B cell (primary cell): ENCODE results near the gene RALGAPA2. TPM values are rescaled to one million over a fixed set of nuclear protein-coding genes. Genes with fewer than 3 reads are reported as not detected.
A peak's percentile ranks its signal among the peaks of the same experiment; 100 is the strongest.

ENCODE experiments used
- ATAC-seq: fragments of 200-7000 bp; cut with Tn5 transposase; one replicate; pipeline ENCODE4 v1.10.0; 2021; ENCODE audit warnings: low read depth, mild to moderate bottlenecking, moderate number of reproducible peaks, moderate library complexity
- CTCF ChIA-PET: fragments of 350-600 bp; sonication (Branson Sonifier 250); formaldehyde crosslinking; loops from one replicate; lab custom pipeline; 2021; ENCODE audit warnings: antibody characterized with exemption, inconsistent platforms; lab: Charles Lee
- POLR2A ChIA-PET: fragments of 350-600 bp; sonication (Branson Sonifier 250); formaldehyde crosslinking; loops from one replicate; lab custom pipeline; 2021; ENCODE audit warnings: antibody characterized with exemption; lab: Charles Lee
- DNase-seq: peaks from one replicate; pipeline ENCODE4 v3.0.0; 2013
- H2AFZ ChIP-seq: 2 replicates; pipeline ENCODE4 v1.6.1; 2012; ENCODE audit warnings: mild to moderate bottlenecking, low read depth, low read length; ENCODE audit not compliant: insufficient read depth, poor library complexity, severe bottlenecking
- H3K27ac ChIP-seq, 2 donors: 1 replicate in 1 of 2; 2 replicates in 1 of 2; pipeline ENCODE4 v1.5.1; 2012 to 2013; ENCODE audit warnings: low read length in 2 of 2, mild to moderate bottlenecking in 2 of 2, moderate library complexity in 1 of 2
- H3K27me3 ChIP-seq, 4 experiments: fragments of 200-600 bp in 1 of 4; sonication (generic) in 1 of 4; replicated peaks in 1 of 4; 1 replicate in 2 of 4; 2 replicates in 2 of 4; pipeline versions ENCODE4 v1.6.1 to v1.7.0; 2013 to 2016; ENCODE audit warnings: low read length in 3 of 4, mild to moderate bottlenecking in 2 of 4, mixed read lengths in 1 of 4, moderate library complexity in 1 of 4; ENCODE audit not compliant: insufficient read depth in 4 of 4, control insufficient read depth in 3 of 4; ENCODE audit errors: control extremely low read depth in 1 of 4
- H3K36me3 ChIP-seq, 2 experiments: replicated peaks in 1 of 2; 1 replicate in 1 of 2; 2 replicates in 1 of 2; pipeline versions ENCODE4 v1.6.1 to v1.7.1; 2013; ENCODE audit warnings: low read length in 1 of 2; ENCODE audit not compliant: insufficient read depth in 2 of 2, control insufficient read depth in 1 of 2; ENCODE audit errors: control extremely low read depth in 1 of 2, extremely low read depth in 1 of 2
- H3K4me1 ChIP-seq, 2 donors: fragments of 200-600 bp in 1 of 2; sonication (generic) in 1 of 2; 1 replicate in 1 of 2; 2 replicates in 1 of 2; pipeline versions ENCODE4 v1.5.1 to v1.6.1; 2013 to 2017; ENCODE audit warnings: low read length in 2 of 2; ENCODE audit not compliant: control insufficient read depth in 2 of 2, insufficient read depth in 2 of 2
- H3K4me2 ChIP-seq: replicated peaks from 2 replicates; pipeline ENCODE3; 2012; ENCODE audit warnings: mild to moderate bottlenecking, low read depth, low read length; ENCODE audit not compliant: poor library complexity, severe bottlenecking
- H3K4me3 ChIP-seq, 5 experiments: fragments of 200-600 bp in 1 of 5; sonication (generic) in 1 of 5; 1 replicate in 3 of 5; 2 replicates in 2 of 5; pipeline versions ENCODE4 v1.5.1 to v1.7.0; 2011 to 2016; ENCODE audit warnings: low read length in 4 of 5, mild to moderate bottlenecking in 4 of 5, low read depth in 2 of 5, control low read depth in 1 of 5, moderate library complexity in 1 of 5; ENCODE audit not compliant: insufficient read depth in 1 of 5; ENCODE audit errors: control extremely low read depth in 1 of 5, extremely low read depth in 1 of 5
- H3K79me2 ChIP-seq: fragments of 200-600 bp; sonication (generic); one replicate; pipeline ENCODE4 v1.6.0; 2016; ENCODE audit warnings: low read length; ENCODE audit not compliant: control insufficient read depth, insufficient read depth
- H3K9ac ChIP-seq: fragments of 200-600 bp; sonication (generic); 2 replicates; pipeline ENCODE4 v1.6.1; 2017; ENCODE audit warnings: mild to moderate bottlenecking, low read length, moderate library complexity
- H3K9me3 ChIP-seq, 3 donors: one replicate each; pipeline versions ENCODE4 v1.6.1 to v1.7.1; 2013; ENCODE audit warnings: low read length in 2 of 3; ENCODE audit not compliant: control insufficient read depth in 2 of 3, insufficient read depth in 1 of 3; ENCODE audit errors: control extremely low read depth in 1 of 3
- H4K20me1 ChIP-seq: 2 replicates; pipeline ENCODE4 v1.6.0; 2012; ENCODE audit warnings: mild to moderate bottlenecking, low read length; ENCODE audit not compliant: insufficient read depth, control insufficient read depth, poor library complexity, severe bottlenecking
- H3K27ac Mint-ChIP-seq: one replicate; pipeline ENCODE4 v1.8.0; 2021; ENCODE audit warnings: mixed read lengths
- H3K27me3 Mint-ChIP-seq: one replicate; pipeline ENCODE4 v1.8.0; 2021; ENCODE audit warnings: mixed read lengths
- H3K4me1 Mint-ChIP-seq: one replicate; pipeline ENCODE4 v1.8.0; 2021; ENCODE audit warnings: mixed read lengths
- H3K4me3 Mint-ChIP-seq: one replicate; pipeline ENCODE4 v1.8.0; 2021; ENCODE audit warnings: mixed read lengths
- H3K9me3 Mint-ChIP-seq: one replicate; pipeline ENCODE4 v1.8.0; 2022; ENCODE audit warnings: mixed read lengths; ENCODE audit not compliant: insufficient read depth
- CTCF ChIP-seq: fragments of 200-600 bp; IDR thresholded peaks from one replicate; pipeline ENCODE4 v1.8.0; 2022; ENCODE audit warnings: antibody characterized with exemption, mild to moderate bottlenecking
- EZH2 ChIP-seq: IDR thresholded peaks from 2 replicates; pipeline ENCODE4 v1.6.1; 2012; ENCODE audit warnings: borderline replicate concordance, low read depth, mild to moderate bottlenecking, moderate library complexity, low read length; ENCODE audit not compliant: insufficient read depth, poor library complexity, severe bottlenecking
- WGBS: methylation state at CpG from one replicate; pipeline ENCODE4 v1.1.5; 2013; ENCODE audit warnings: missing lambda C conversion rate; ENCODE audit not compliant: insufficient coverage; 5-methylcytosine and 5-hydroxymethylcytosine counted together
- intact Hi-C: fragments of 100-400 bp; cut with micrococcal nuclease; formaldehyde crosslinking; loops from one replicate; pipeline ENCODE4 v1.10.0; 2022
- polyA minus RNA-seq: library from RNA; depleted of rRNA, polyadenylated mRNA; stranded (reverse); fragments of >200 nt; gene quantifications from 2 replicates; pipeline ENCODE4 v1.2.3, GENCODE V29; 2012
- polyA plus RNA-seq: library from polyadenylated mRNA; depleted of rRNA; stranded (reverse); fragments of >200 nt; gene quantifications from 2 replicates; pipeline ENCODE4 v1.2.3, GENCODE V29; 2012
- total RNA-seq, 2 donors: library from RNA; stranded (reverse); fragments of 120-200 nt in 1 of 2; gene quantifications; 1 replicate in 1 of 2; 2 replicates in 1 of 2; pipeline versions ENCODE4 v1.2.3 to v1.2.4, GENCODE V29; 2013 to 2022

Gene RALGAPA2
- total RNA-seq (32.2 and 33.1 TPM in 2 replicates), polyA plus RNA-seq (6.4 and 7.8 TPM in 2 replicates), polyA minus RNA-seq (10.2 and 13.1 TPM in 2 replicates)
- 13.7 TPM for total RNA-seq (2013)

DNA sequence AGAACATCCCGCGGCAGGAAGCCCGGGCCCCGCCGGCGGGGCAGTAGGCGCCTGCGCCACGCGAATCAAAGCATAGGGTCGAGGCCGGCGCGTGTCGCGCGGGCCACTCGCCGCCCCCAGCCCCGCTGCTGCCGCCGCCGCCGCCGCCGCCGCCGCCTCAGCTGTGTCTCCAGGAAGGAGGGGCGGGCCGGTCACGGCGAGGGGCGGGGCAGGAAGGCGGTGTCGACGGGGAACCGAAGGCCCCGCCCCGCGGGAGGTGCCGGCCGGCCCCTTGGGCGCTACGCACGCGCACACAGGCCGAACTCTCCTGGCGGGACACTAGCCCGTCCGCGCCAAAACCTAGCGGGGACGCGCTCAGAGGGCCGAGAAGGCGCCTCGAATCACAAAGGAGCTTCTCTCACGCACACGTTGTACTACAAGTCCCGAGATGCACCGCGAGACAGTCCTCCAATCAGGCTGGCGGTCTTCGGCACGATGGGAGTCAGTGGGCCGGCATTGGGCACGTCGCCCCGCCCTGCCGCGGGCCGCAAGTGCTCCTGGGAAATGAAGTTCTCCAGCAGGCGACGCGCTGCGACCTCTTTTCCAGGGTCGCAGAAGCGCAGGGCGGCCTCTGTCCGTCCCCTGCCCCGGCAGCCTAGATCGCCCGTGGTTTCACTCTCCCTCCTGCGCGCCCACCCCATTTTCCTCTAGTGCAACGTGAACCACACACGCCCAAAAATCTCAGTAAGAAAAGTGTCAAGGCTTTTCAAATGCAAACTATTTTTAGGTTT lies at the start of gene RALGAPA2:
RALGAPA2 (minus strand) TSS at position 171 of the 770 bp plus-strand sequence; CDS start at position 7, 164 bp downstream.
- peaks cover 0 to 3% (median 0%) of the 10 kb centered on the region in 4 experiments for H3K27me3 ChIP-seq
- no peaks in the 10 kb centered on the region for H3K27me3 Mint-ChIP-seq
- H3K4me3 Mint-ChIP-seq, result peak within 1 kb of the TSS; percentile 95
- H3K4me1 Mint-ChIP-seq, result peaks cover 25% of the 10 kb centered on the region
- ChIA-PET POLR2A (interaction anchor here (0.6 kb wide), 1 partner anchor 961 kb away, joined by 6 read pairs; no protein-coding TSS in a partner anchor), CTCF (no interaction called here)
- H3K4me3 ChIP-seq, result peak within 1 kb of the TSS; percentile 78 to 96 (median 91)
- peak within 1 kb of the TSS; percentile 98 for H3K4me2 ChIP-seq
- peak within 1 kb of the TSS; percentile 97 for H3K27ac Mint-ChIP-seq
- peak within 1 kb of the TSS; percentile 92 for H3K9ac ChIP-seq
- intact Hi-C loops, result loop anchor here (5.0 to 10.0 kb wide), 3 partner anchors 48 to 1918 kb away; partner anchors contain the start of gene XRN2
- H3K9me3 ChIP-seq, result no peaks in the 10 kb centered on the region
- peak within 1 kb of the TSS; percentile 89 for H2AFZ ChIP-seq
- peaks cover 19 to 20% of the 10 kb centered on the region in 2 donors for H3K4me1 ChIP-seq
- H3K36me3 ChIP-seq, result no peaks in the 10 kb centered on the region
- H3K9me3 Mint-ChIP-seq, result no peaks in the 10 kb centered on the region
- peak; percentile 95 for ATAC-seq
- peak within 1 kb of the TSS; percentile 90 to 96 for H3K27ac ChIP-seq
- under 1% methylated on average over 87 of the region's 87 CpGs for WGBS
- DNase-seq, result peak; percentile 97
- H3K79me2 ChIP-seq, result peaks cover 37% of the 10 kb centered on the region
- TF ChIP-seq CTCF (no peak), EZH2 (no peak)
- no peaks in the 10 kb centered on the region for H4K20me1 ChIP-seq

DNA sequence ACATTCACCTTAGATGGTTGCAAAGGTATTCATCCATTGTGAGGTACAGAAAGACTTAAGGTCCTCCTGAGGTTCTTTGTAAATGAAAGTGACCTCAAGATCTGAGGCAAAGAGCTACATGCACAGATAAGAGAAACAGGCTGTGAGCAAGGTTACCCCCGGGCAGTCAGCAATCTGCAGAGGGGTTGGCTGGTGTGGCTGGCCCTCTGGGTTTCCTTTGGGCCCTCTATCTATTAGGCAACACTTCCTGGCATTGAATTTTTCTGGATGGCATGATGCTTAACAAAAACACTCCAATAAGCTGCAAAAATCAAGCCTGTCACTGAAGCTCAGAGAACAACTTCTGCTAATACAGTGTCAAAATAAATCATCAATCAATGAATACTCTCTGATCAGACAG lies 48.9 kb upstream of the RALGAPA2 start:
- Histone ChIP-seq H3K27ac (no peak overlapping the region), H3K4me3 (no peak overlapping the region), H2AFZ (no peak overlapping the region), H3K36me3 (no peaks in the 10 kb centered on the region), H3K4me2 (no peak overlapping the region), H3K4me1 (no peaks in the 10 kb centered on the region), H3K9me3 (no peaks in the 10 kb centered on the region), H3K9ac (no peak overlapping the region), H4K20me1 (no peaks in the 10 kb centered on the region), H3K27me3 (no peaks in the 10 kb centered on the region), H3K79me2 (no peaks in the 10 kb centered on the region)
- 22% methylated on average over 1 of the region's 1 CpG for WGBS
- Mint-ChIP-seq H3K9me3 (no peaks in the 10 kb centered on the region), H3K27ac (no peak overlapping the region), H3K4me3 (no peak overlapping the region), H3K4me1 (no peaks in the 10 kb centered on the region), H3K27me3 (peaks cover 11% of the 10 kb centered on the region)
- intact Hi-C loops, result no loop called here
- TF ChIP-seq CTCF, result no peak
- no peak for TF ChIP-seq EZH2
- ATAC-seq (no peak), DNase-seq (no peak)
- CTCF ChIA-PET, result interaction anchor here (1.4 kb wide), 1 partner anchor 99 kb away, joined by 4 read pairs; no protein-coding TSS in a partner anchor
- POLR2A ChIA-PET, result no interaction called here
